VCaP (cell line): ENCODE measurements around the gene FAM200C.

Source experiments
- H3K27ac ChIP-seq: fragments of 450-650 bp; 2 replicates; pipeline ENCODE4 v1.5.1; 2017
- TF ChIP-seq, protein P1 (sequence below): fragments of 450-650 bp; conservative IDR thresholded peaks from 2 replicates; pipeline ENCODE4 v1.5.1; 2017; ENCODE audit warnings: mild to moderate bottlenecking, moderate library complexity

Gene FAM200C

DNA sequence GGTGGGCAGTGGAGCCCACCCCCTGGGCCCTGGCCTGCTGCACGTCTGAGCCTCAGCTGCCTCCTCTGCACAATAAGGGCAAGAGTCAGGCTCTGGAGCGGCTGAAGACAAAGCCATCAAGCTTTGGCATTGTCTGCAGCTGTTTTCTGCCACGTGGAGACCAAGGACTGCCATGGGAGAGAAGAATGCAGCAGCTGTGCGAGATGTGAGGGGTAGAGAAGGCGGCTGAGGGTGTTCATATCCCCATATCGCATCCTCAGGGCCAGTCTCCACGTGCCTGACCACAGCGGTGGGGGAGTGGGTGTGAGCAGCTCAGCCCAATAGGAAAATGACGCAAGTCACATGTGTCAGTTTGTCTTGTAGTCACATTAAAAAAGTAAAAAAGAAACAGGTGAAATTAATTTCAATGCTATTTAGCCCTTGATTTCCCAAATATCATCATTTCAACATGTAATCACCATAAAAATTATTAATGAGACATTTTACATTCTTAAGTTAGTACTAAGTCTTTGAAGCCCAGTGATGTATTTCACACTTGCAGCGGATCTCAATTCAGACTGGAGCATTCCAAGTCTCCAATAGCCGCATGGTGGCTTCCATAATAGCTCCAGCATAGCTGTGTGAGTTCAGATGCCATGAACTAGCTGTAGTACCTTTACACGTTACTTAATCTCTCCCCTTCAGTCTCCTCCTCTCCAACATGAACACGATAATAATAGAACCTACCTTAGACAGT lies 36.0 kb downstream of the FAM200C start:
- TF ChIP-seq, protein P1, sequence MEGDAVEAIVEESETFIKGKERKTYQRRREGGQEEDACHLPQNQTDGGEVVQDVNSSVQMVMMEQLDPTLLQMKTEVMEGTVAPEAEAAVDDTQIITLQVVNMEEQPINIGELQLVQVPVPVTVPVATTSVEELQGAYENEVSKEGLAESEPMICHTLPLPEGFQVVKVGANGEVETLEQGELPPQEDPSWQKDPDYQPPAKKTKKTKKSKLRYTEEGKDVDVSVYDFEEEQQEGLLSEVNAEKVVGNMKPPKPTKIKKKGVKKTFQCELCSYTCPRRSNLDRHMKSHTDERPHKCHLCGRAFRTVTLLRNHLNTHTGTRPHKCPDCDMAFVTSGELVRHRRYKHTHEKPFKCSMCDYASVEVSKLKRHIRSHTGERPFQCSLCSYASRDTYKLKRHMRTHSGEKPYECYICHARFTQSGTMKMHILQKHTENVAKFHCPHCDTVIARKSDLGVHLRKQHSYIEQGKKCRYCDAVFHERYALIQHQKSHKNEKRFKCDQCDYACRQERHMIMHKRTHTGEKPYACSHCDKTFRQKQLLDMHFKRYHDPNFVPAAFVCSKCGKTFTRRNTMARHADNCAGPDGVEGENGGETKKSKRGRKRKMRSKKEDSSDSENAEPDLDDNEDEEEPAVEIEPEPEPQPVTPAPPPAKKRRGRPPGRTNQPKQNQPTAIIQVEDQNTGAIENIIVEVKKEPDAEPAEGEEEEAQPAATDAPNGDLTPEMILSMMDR = no peak
- no peak overlapping the region for H3K27ac ChIP-seq

DNA sequence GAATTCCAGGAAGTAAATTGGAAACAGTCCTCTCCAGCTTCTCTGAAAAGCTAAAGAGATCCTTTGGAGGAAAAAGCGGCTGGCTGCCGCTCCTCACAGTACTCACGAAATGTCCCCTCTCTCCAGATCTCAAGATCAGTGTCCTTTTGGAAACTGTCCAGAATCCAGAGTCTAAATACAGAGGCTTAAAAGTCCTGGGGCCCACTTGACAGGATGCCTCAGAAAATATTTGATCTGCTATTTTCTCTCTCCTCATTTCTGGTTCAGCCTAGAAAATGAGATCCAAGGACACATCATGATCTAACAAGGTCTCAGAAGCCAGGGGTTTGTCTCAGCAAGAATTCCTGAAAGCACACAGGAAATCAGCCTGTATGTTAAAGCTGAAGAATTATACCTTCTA lies 36.6 kb downstream of the FAM200C start:
- TF ChIP-seq, protein P1 = no peak
- H3K27ac ChIP-seq = no peak overlapping the region

DNA sequence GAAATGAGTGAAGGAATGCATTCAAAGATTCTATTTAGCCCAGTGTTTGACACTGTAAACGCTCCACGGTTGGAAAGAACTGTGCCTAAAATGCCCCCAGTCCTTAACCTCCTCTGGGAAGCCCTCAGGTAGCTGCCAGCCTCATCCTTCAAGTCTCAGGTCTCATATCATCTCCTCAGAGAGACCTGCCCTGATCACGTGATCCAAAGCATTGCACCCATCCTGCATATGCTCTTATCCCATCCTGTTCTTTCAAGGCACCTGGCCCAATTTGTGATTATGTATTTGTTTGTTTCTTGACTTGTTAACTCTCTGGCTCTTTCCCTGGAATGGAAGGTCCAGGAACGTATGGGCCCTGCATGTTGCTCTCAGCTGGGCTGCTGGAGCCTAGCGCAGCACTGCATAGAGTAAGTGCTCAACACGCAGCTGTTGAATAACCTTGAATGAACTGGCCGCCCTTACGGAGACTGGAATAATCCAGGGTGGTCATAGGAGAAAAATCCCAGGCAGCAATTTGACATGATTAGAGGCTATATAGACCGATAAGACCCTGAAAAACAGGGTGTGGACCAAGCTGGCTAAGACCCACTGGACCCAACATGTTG lies 38.1 kb downstream of the FAM200C start:
- no peak overlapping the region for H3K27ac ChIP-seq
- TF ChIP-seq, protein P1 = no peak

DNA sequence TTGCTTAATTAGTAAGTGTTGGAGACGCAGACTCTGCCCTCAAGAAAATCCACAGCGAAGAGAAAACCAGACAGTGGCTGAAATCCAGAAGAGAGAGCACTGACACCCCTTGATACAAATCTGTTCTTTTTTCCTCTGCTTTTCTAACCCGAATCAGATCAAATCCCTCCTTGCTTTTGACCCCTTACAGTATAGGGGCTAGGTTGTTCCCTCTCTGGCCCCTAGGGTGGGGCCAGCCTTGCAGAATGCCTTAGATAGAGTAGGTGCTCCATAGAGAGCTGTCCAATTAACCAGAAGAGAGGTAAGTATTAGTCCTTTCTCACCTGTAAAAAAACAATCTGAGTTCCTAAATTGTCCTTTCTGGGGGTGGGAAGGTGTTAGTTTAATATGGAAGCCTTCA lies 39.5 kb downstream of the FAM200C start:
- TF ChIP-seq, protein P1 = no peak

DNA sequence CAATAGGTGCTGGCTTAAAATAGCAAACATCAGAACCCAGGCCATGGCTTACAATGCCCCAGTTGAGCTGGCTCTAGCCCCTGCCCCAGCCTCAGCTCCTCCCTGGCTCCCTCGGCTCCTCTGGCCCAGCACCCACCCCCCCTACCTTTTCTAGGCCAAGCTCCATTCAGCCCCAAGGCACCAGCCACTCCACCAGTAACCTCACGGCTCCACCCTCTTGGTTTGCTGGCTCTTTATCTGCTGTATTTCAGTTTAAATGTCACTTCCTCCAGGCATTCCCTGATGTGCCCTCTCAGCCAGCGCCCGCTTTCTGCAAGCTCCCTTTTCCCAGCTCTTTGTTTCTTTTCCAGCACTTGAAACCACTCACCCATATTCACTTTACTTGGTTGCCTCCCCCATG lies 40.0 kb downstream of the FAM200C start:
- TF ChIP-seq, protein P1 = no peak

More for the DNA sequence above, 39.5 kb downstream of the FAM200C start:
- H3K27ac ChIP-seq = no peak overlapping the region

DNA sequence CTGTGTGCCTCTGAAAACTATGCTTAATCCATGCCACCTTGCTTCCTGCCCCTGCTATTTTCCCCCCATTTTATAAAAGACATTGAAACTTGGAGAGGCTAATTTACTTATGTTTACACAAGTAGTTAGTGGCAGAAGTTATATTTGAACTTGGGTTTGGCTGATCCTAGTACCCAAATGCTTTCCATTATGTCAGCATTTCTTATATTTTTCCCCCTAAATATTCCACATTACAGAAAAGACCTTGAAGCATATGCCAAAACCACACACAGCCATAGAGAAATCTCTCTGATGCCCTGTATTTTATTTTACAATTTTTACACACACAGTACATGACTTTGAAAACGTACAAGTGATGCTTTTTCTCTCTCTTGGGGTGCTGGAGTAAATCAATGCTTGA lies 40.6 kb downstream of the FAM200C start:
- TF ChIP-seq, protein P1 = no peak
- no peak overlapping the region for H3K27ac ChIP-seq

More for the DNA sequence above, 40.0 kb downstream of the FAM200C start:
- no peak overlapping the region for H3K27ac ChIP-seq

DNA sequence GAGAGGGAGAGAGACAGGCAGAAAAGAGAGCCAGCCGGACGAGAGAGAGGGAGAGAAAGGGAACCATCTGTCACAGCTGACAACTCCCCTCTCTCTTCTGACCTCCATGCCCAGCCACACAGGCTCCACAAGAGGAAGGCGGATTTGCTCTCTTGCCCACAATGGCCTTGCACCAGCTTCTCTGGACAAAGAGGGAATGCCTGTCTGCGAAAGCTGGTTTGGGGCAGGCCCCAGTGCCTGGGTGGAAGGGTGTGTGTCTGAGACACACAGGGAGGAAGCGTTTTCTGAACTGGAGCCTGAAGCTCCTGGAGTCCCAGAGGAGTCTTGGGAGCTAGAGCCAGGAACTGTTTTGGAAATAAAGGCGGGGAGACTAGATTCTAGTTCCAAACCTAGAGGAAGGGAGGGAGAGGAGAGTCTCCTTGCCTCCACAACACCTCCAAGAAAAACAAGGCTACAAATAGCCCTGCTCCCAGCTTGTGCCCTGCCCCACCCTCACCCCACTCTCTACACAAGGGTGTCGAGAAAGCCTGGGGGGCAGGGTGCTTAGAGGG lies 41.9 kb downstream of the FAM200C start:
- TF ChIP-seq, protein P1 = no peak
- H3K27ac ChIP-seq = no peak overlapping the region
